Fibroblast of peridontal ligament (primary cell): ENCODE results near the gene OPN3.

Experiments used
- DNase-seq: peaks from one replicate; pipeline ENCODE4 v3.0.0-alpha.2; 2010; ENCODE audit errors: extremely low read depth

The OPN3 gene

DNA sequence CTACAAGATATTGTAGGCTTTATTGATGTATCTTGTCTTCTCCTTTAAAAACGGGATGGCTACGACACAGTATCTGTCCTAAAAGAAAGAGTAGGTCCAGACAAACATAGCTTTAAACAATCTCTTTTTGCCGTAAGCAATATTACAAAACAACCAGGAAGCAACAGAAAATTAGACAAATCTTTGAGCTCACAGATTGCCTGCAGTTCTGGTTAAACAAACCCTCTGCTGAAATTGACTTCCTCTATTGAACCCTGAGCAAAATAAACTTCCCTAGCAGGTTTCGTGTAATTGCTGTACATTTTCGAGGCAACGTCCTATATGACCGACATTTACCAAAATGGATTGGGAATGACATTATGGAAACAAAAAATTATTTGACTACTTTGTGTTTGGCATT lies 50.6 kb downstream of the OPN3 start:
- DNase-seq, result no peak

- DNase-seq, result no peak
Measured at GRCh38 chr1:241586905-241587512, 53.2 kb downstream of the OPN3 start.

DNA sequence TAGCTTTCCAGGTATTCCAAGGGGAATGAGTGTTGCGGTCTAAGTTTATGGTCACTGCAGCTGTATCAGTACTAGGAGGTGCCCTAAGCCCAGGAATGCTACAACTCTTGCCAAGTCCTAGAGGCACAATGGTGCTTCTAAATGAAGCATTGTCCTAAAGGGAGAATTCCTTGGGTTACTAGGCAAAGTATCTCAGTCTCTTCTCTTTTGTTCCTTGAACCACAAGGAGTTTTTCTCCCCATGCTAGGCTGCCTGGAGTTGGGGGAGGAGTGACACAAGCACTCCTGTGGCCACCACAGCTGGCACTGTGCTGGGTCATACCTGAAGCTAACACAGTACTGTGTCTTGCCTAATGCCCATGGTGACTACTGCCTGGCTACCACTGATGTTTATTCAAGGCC lies 57.2 kb downstream of the OPN3 start:
- no peak for DNase-seq

DNA sequence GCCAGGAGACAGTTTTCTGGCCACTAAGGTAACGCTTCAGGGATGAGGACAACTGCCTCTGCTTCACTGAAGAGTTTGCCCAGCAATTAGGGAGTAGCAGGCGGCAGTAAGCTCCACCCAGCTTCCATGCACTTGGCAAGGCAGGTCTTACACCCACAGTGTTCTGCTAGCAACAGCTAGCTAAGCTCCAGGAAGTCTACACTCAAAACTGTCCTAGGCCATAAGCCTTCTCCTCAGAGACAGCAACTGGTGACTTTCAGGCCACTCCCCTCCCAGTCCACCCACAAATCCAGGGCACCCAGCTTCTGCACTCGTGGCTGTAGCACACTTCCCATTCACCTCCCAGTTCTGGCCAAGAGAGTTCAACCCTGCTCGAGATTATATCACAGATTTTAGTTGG lies 60.7 kb downstream of the OPN3 start:
- DNase-seq, result no peak

DNA sequence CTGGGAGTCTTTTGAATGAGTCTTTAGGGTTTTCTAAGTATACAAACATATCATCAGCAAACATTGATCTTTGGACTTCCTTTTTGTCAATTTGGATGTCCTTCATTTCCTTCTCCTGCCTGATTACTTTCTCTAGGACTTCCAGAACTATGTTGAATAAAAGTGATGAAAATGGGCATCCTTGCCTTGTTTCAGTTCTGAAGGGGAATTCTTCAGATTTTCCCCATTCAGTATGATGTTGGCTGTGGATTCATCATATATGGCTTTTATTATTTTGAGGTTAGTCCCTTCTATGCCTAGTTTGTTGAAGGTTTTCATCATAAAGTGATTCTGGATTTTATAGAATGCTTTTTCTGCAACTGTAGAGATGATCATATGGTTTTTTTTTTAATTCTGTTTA lies 66.0 kb downstream of the OPN3 start:
- no peak for DNase-seq

- no peak for DNase-seq
Measured at GRCh38 chr1:241569848-241570247, 70.3 kb downstream of the OPN3 start.

DNA sequence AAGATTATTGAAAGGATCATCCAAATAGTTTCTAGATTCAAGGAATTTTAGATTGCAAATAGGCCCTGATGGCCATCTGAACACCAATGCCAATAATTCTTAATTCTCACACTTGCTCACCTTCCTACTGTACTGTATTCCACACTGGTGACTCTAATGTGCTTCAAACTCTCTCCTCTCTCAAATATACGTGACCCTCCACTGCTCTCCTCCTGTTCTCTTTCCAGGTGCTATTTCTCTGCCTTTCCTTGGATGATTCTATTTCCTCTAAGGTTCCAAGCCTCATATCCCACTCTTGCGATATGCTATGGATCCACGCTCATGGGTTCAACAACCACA lies 79.4 kb downstream of the OPN3 start:
- no peak for DNase-seq

DNA sequence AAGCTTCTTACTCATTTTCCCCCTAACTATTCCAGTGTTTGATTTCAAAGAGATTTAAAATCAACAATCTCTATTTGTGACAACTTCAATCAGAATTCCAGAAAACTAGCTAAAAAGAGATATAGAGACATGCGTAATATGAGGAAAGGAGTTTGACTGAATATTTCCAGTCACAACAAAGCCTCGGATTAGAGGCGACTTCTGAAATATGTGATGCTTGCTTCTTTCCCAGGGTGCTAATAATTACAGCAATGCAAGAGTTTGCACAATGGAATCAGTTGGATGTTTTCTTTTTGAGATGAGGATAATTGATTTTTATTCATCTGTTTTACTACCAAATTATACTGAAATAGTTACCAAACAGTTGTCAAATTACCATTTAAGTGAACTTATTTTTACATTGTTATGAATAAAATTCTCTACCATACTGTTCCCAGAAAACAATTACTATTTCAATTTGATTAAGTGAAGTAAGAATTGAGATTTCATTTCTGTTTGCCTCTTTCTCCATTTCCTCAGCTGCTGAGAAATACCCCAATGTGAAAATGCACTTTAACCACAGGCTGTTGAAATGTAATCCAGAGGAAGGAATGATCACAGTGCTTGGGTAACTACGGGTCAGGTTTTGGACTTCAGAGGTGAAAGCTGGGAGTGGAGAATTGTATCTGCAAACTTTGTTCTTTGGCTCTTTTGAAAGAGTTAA lies 79.9 kb downstream of the OPN3 start:
- DNase-seq, result peak; percentile 8

- no peak for DNase-seq
Measured at GRCh38 chr1:241557551-241558193, 82.5 kb downstream of the OPN3 start.

GRCh38 chr1:241557031-241557430 lies 83.1 kb downstream of the OPN3 start:
- no peak for DNase-seq

DNA sequence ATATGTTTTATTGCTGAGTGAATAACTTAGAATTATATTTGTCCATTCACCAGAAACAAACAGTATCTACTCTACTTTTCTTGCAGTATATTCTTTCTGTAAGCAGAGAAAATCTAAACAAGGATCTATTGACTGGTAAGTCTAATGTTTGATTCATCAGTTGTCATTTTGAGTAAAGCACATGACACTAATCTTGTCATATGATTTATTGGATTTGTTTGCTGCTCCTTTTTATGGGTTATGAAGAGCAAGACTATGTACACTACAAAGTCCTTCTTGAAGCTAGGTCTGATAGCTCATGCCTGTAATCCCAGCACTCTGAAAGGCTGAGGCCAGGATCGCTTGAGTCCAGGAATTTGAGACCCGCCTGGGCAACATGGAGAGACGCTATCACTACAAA lies 84.6 kb downstream of the OPN3 start:
- no peak for DNase-seq

DNA sequence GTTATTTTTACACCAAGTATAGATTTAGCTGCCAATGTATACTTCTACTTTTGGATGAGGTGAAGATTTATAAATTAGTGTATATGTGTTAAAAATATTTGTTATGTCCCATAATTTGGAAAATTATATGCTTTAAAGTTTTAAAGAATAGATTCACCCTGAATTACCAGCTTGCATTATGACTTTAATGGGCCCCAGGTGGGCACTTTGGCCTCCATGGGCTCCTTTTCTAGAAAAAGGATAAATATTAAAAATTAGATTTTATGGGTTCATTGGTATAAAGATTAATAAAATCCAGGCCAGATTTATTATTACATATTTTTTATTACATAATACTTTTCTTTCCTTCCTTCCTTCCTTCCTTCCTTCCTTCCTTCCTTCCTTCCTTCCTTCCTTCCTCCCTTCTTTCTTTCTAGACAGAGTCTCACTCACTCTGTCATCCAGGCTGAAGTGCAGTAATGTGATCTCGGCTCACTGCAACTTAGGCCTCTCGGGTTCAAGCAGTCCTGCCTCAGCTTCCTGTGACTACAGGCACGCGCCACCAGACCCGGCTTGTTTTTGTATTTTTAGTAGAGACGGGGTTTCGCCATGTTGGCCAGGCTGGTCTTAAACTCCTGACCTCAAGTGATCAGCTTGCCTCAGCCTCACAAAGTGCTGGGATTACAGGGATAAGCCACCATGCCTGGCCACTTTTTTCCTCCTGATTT lies 86.1 kb downstream of the OPN3 start:
- no peak for DNase-seq

- DNase-seq, result no peak
Measured at GRCh38 chr1:241551759-241552638, 88.2 kb downstream of the OPN3 start.

DNA sequence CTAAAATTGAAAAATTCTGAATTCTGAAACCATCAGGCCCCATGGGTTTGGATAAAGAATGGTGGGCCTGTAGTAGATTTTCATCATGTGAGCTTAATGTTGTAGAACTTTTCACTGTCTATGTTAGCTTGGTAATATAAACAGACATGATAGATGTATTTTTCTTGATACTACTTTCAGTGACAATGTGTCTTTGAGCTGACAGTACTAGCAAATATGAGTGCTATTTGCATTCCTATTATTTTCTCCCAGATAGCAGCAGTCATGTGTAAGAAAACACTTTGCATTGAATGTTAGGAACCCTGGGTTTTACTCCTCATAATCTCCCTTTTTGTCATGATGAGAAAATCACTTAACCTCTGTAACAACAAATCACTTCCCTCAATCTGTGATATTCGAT lies 89.9 kb downstream of the OPN3 start:
- no peak for DNase-seq

DNA sequence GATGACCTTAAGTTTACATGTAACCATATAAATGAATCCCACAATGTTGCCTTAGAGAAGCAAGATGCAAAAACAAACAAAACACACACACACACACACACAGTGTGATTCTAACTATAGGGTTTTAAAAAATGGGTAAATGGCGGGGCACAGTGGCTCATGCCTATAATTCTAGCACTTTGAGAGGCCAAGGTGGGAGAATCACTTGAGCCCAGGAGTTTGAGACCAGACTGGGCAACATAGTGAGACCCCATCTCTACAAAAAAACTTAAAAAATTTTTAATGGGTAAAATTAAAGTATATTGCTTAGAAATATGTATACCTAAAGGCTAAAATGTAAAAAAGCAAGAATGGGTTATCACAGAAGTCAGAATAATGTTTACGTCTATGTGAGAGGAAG lies 92.2 kb downstream of the OPN3 start:
- no peak for DNase-seq
